ENCODE results near the gene UBE2C.

DNA sequence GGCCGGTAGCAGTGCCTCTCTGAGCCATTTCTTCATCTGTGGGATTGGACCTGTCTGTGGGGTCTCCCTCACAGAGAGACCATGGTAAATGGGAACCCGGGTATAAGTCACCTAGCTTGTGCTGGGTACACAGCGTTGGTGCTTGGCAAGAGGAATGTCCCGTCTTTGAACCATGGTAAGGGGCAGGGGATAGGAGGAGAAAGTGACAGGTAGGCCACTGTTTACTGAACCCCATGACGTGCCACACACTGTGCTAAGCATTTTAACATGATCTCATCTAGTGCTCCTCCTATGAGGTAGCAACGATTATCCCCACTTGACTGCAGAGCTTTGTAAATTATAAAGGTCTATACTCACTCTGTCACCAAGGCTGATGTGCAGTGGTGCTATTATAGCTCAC lies 15.3 kb downstream of the UBE2C start:
- TF ChIP-seq CTCF (IDR thresholded peaks at IDR 0.05), result no peak
- TF ChIP-seq ZNF423 (CRISPR knock-in tag; IDR thresholded peaks at IDR 0.05), result no peak
- no peak for TF ChIP-seq ZNF121 (CRISPR knock-in tag; IDR thresholded peaks at IDR 0.05)
- TF ChIP-seq CREB1 (CRISPR knock-in tag; IDR thresholded peaks at IDR 0.05), result no peak
- TF ChIP-seq OVOL2 (CRISPR knock-in tag; IDR thresholded peaks at IDR 0.05; ENCODE audit: borderline replicate concordance), result no peak
- TF ChIP-seq CBFB (CRISPR knock-in tag; IDR thresholded peaks at IDR 0.05; ENCODE audit: low read depth), result no peak
- no peak for TF ChIP-seq ATF2 (CRISPR knock-in tag; IDR thresholded peaks at IDR 0.05; ENCODE audit: borderline replicate concordance, low read depth)
- no peak for TF ChIP-seq PRDM15 (CRISPR knock-in tag; IDR thresholded peaks at IDR 0.05)
- TF ChIP-seq, protein P1, sequence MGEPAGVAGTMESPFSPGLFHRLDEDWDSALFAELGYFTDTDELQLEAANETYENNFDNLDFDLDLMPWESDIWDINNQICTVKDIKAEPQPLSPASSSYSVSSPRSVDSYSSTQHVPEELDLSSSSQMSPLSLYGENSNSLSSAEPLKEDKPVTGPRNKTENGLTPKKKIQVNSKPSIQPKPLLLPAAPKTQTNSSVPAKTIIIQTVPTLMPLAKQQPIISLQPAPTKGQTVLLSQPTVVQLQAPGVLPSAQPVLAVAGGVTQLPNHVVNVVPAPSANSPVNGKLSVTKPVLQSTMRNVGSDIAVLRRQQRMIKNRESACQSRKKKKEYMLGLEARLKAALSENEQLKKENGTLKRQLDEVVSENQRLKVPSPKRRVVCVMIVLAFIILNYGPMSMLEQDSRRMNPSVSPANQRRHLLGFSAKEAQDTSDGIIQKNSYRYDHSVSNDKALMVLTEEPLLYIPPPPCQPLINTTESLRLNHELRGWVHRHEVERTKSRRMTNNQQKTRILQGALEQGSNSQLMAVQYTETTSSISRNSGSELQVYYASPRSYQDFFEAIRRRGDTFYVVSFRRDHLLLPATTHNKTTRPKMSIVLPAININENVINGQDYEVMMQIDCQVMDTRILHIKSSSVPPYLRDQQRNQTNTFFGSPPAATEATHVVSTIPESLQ (CRISPR knock-in tag; IDR thresholded peaks at IDR 0.05), result no peak
- TF ChIP-seq FOXK1 (CRISPR knock-in tag; IDR thresholded peaks at IDR 0.05), result no peak
- no peak for TF ChIP-seq ATF3 (CRISPR knock-in tag; conservative IDR thresholded peaks at IDR 0.05)
